HG03039 (cell line): ENCODE data around the gene TAC3.
"Not testable (repeated sequence)": the region's sequence is repeated elsewhere in the genome, so short reads cannot be mapped to it uniquely, and the experiment has no call there.

Experiments
- ATAC-seq: cut with Tn5 transposase; IDR thresholded peaks from one replicate; pipeline ENCODE4 v1.9.1; 2021; ENCODE audit warnings: mild to moderate bottlenecking, moderate library complexity; ENCODE audit not compliant: unreplicated experiment

Gene TAC3

GRCh38 chr12:57039016-57039798, 22.9 kb upstream of the TAC3 start:
- ATAC-seq, result no peak

- ATAC-seq, result no peak
Observed at GRCh38 chr12:57037264-57037663, 20.9 kb upstream of the TAC3 start.

- ATAC-seq, result no peak
Observed at GRCh38 chr12:57033431-57033830, 17.1 kb upstream of the TAC3 start.

- no peak for ATAC-seq
Observed at GRCh38 chr12:57031789-57032188, 15.5 kb upstream of the TAC3 start.

GRCh38 chr12:57031138-57031725, 14.9 kb upstream of the TAC3 start:
- no peak for ATAC-seq

- ATAC-seq, result no peak
Observed at GRCh38 chr12:57029457-57029856, 13.1 kb upstream of the TAC3 start.

- no peak for ATAC-seq
Observed at GRCh38 chr12:57027805-57028153, 11.4 kb upstream of the TAC3 start.

GRCh38 chr12:57027011-57027804, 10.9 kb upstream of the TAC3 start:
- ATAC-seq, result no peak

GRCh38 chr12:57025196-57025595, 8.9 kb upstream of the TAC3 start:
- no peak for ATAC-seq

- ATAC-seq, result not testable (repeated sequence)
Observed at GRCh38 chr12:57022324-57022723, 6.0 kb upstream of the TAC3 start.

- ATAC-seq, result no peak
Observed at GRCh38 chr12:57019983-57020719, 3.8 kb upstream of the TAC3 start.

- ATAC-seq, result no peak
Observed at GRCh38 chr12:57018906-57019305, 2.6 kb upstream of the TAC3 start.

- not testable (repeated sequence) for ATAC-seq
Observed at GRCh38 chr12:57018353-57018752, 2.0 kb upstream of the TAC3 start.

- peak; percentile 63 for ATAC-seq
Observed at GRCh38 chr12:57012600-57013465, 3.5 kb downstream of the TAC3 start.

GRCh38 chr12:57011438-57012424, 4.6 kb downstream of the TAC3 start:
- no peak for ATAC-seq

GRCh38 chr12:57010627-57011247, 5.6 kb downstream of the TAC3 start:
- no peak for ATAC-seq

- no peak for ATAC-seq
Observed at GRCh38 chr12:57009949-57010626, 6.2 kb downstream of the TAC3 start.

GRCh38 chr12:57008178-57008577, 8.2 kb downstream of the TAC3 start:
- no peak for ATAC-seq
